Right ventricle myocardium superior (tissue), 1 donor: ENCODE measurements around the gene BRINP1. TPM values are rescaled to one million over a fixed set of nuclear protein-coding genes. Genes with fewer than 3 reads are reported as not detected.

ENCODE experiments used
- ATAC-seq: fragments of 200-7000 bp; cut with Tn5 transposase; one replicate; pipeline ENCODE4 v1.9.1; 2020; ENCODE audit warnings: mild to moderate bottlenecking; ENCODE audit not compliant: poor library complexity
- DNase-seq: peaks from one replicate; pipeline ENCODE4 v3.0.0-alpha.2; 2020
- intact Hi-C: fragments of 100-400 bp; cut with DNase I; formaldehyde crosslinking; loops from one replicate; pipeline ENCODE4 v1.11.2; 2022
- long read RNA-seq: library from polyadenylated mRNA; unstranded; transcript quantifications from one replicate; pipeline ENCODE4 v2.0.0, GENCODE V29; 2021
- total RNA-seq: library from RNA; stranded (reverse); fragmentation: NEBNext Ultra II Directional; extraction: Animal tissue kit (Norgen Biotek cat#: 25700); gene quantifications from one replicate; pipeline ENCODE4 v1.2.1, GENCODE V29; 2021
- donor health status: DM: no; HTN: yes; CAD: no; lungs with severe emphysema.

Gene BRINP1
- 0.54 TPM for total RNA-seq
- long read RNA-seq, partial matches to known transcripts = 0 of 2 reads
- long read RNA-seq, other reads (novel, unspliced or antisense) = 1 of 2 reads

- DNase-seq (peak; percentile 43), ATAC-seq (peak; percentile 41)
- intact Hi-C loops = loop anchor here (10.0 kb wide), 2 partner anchors 544 to 774 kb away; no protein-coding TSS in a partner anchor
Observed at GRCh38 chr9:119368681-119369581, at the start of gene BRINP1. Gene BRINP1 (minus strand): TSS chr9:119369435. CDS start chr9:119313355, 56,080 bp downstream.

GRCh38 chr9:119418721-119419120 is 49.5 kb upstream of the BRINP1 start:
- ATAC-seq (no peak), DNase-seq (no peak)
- intact Hi-C loops = no loop called here

GRCh38 chr9:119416793-119417192 is 47.6 kb upstream of the BRINP1 start:
- DNase-seq = no peak
- intact Hi-C loops = no loop called here
- no peak for ATAC-seq

GRCh38 chr9:119412399-119412798 is 43.2 kb upstream of the BRINP1 start:
- no peak for DNase-seq
- intact Hi-C loops = no loop called here
- ATAC-seq = no peak

GRCh38 chr9:119409552-119409951 is 40.3 kb upstream of the BRINP1 start:
- DNase-seq (no peak), ATAC-seq (no peak)
- intact Hi-C loops = no loop called here

- DNase-seq (no peak), ATAC-seq (no peak)
- intact Hi-C loops = no loop called here
Observed at GRCh38 chr9:119400606-119401005, 31.4 kb upstream of the BRINP1 start.

GRCh38 chr9:119398350-119398749 is 29.1 kb upstream of the BRINP1 start:
- intact Hi-C loops = no loop called here
- ATAC-seq (no peak), DNase-seq (no peak)

- intact Hi-C loops = no loop called here
- no peak for ATAC-seq
- DNase-seq = no peak
Observed at GRCh38 chr9:119391878-119392277, 22.6 kb upstream of the BRINP1 start.

- DNase-seq (no peak), ATAC-seq (no peak)
- intact Hi-C loops = no loop called here
Observed at GRCh38 chr9:119375892-119376291, 6.7 kb upstream of the BRINP1 start.

GRCh38 chr9:119372951-119373350 is 3.7 kb upstream of the BRINP1 start:
- no peak for ATAC-seq
- intact Hi-C loops = no loop called here
- DNase-seq = no peak

GRCh38 chr9:119370816-119371215 is 1.6 kb upstream of the BRINP1 start:
- intact Hi-C loops = no loop called here
- ATAC-seq (peak; percentile 46), DNase-seq (peak; percentile 45)

GRCh38 chr9:119369680-119370366 is 588 bp upstream of the BRINP1 start:
- intact Hi-C loops = loop anchor here (10.0 kb wide), 2 partner anchors 545 to 775 kb away; no protein-coding TSS in a partner anchor
- ATAC-seq = no peak
- no peak for DNase-seq

GRCh38 chr9:119368179-119368578 is 1.1 kb downstream of the BRINP1 start:
- ATAC-seq (no peak), DNase-seq (no peak)
- intact Hi-C loops = loop anchor here (10.0 kb wide), 2 partner anchors 543 to 773 kb away; no protein-coding TSS in a partner anchor

GRCh38 chr9:119367683-119368075 is 1.6 kb downstream of the BRINP1 start:
- DNase-seq (no peak), ATAC-seq (no peak)
- intact Hi-C loops = loop anchor here (10.0 kb wide), 2 partner anchors 543 to 773 kb away; no protein-coding TSS in a partner anchor

- intact Hi-C loops = loop anchor here (10.0 kb wide), 2 partner anchors 542 to 772 kb away; no protein-coding TSS in a partner anchor
- no peak for DNase-seq
- no peak for ATAC-seq
Observed at GRCh38 chr9:119366909-119367682, 2.1 kb downstream of the BRINP1 start.

- intact Hi-C loops = loop anchor here (10.0 kb wide), 2 partner anchors 541 to 771 kb away; no protein-coding TSS in a partner anchor
- DNase-seq = no peak
- no peak for ATAC-seq
Observed at GRCh38 chr9:119365291-119366027, 3.8 kb downstream of the BRINP1 start.

GRCh38 chr9:119360237-119360636 is 9.0 kb downstream of the BRINP1 start:
- no peak for ATAC-seq
- no peak for DNase-seq
- intact Hi-C loops = loop anchor here (10.0 kb wide), 2 partner anchors 535 to 765 kb away; no protein-coding TSS in a partner anchor
